HG02852 (cell line): ENCODE data around the gene MRC2.
"Not testable (repeated sequence)": the region's sequence is repeated elsewhere in the genome, so short reads cannot be mapped to it uniquely, and the experiment has no call there.

Experiments used
- ATAC-seq: cut with Tn5 transposase; IDR thresholded peaks from one replicate; pipeline ENCODE4 v1.9.1; 2021; ENCODE audit warnings: mild to moderate bottlenecking, moderate library complexity; ENCODE audit not compliant: unreplicated experiment

MRC2 gene

GRCh38 chr17:62676231-62676943 lies 48.9 kb downstream of the MRC2 start:
- ATAC-seq: no peak

GRCh38 chr17:62676952-62677596 lies 49.6 kb downstream of the MRC2 start:
- ATAC-seq: no peak

GRCh38 chr17:62678214-62678919 lies 50.9 kb downstream of the MRC2 start:
- no peak for ATAC-seq

- ATAC-seq: no peak
Measured at GRCh38 chr17:62679866-62680377, 52.5 kb downstream of the MRC2 start.

- ATAC-seq: no peak
Measured at GRCh38 chr17:62680541-62681052, 53.1 kb downstream of the MRC2 start.

- no peak for ATAC-seq
Measured at GRCh38 chr17:62681061-62681938, 53.8 kb downstream of the MRC2 start.

- no peak for ATAC-seq
Measured at GRCh38 chr17:62681939-62682381, 54.5 kb downstream of the MRC2 start.

GRCh38 chr17:62684179-62684578 lies 56.7 kb downstream of the MRC2 start:
- no peak for ATAC-seq

- ATAC-seq: no peak
Measured at GRCh38 chr17:62687997-62688396, 60.5 kb downstream of the MRC2 start.

GRCh38 chr17:62688398-62689160 lies 61.1 kb downstream of the MRC2 start:
- no peak for ATAC-seq

- ATAC-seq: no peak
Measured at GRCh38 chr17:62689441-62690167, 62.1 kb downstream of the MRC2 start.

GRCh38 chr17:62690168-62690897 lies 62.9 kb downstream of the MRC2 start:
- ATAC-seq: no peak

GRCh38 chr17:62691589-62691915 lies 64.1 kb downstream of the MRC2 start:
- not testable (repeated sequence) for ATAC-seq

GRCh38 chr17:62692159-62692651 lies 64.7 kb downstream of the MRC2 start:
- no peak for ATAC-seq

GRCh38 chr17:62692721-62693431 lies 65.4 kb downstream of the MRC2 start:
- ATAC-seq: no peak

- no peak for ATAC-seq
Measured at GRCh38 chr17:62693616-62694409, 66.3 kb downstream of the MRC2 start.
